Lung microvascular endothelial cell (primary cell): ENCODE data around the gene PAPOLA. TPM values are rescaled to one million over a fixed set of nuclear protein-coding genes. Genes with fewer than 3 reads are reported as not detected.

Experiments used
- total RNA-seq: library from RNA; depleted of rRNA; stranded (reverse); fragments of >200 nt; gene quantifications from 2 replicates; pipeline ENCODE4 v1.2.1, GENCODE V29; 2014

Gene PAPOLA
- total RNA-seq, 1 donor from 2014 or later = 94.0 TPM

Other genes starting within 250 kb of the PAPOLA start
- not detected in 2 replicates for gene BDKRB1, start 246.2 kb upstream of the PAPOLA start, total RNA-seq
- 12.6 and 15.7 TPM in 2 replicates for gene ATG2B, start 139.0 kb upstream of the PAPOLA start, total RNA-seq
- 22.6 and 26.6 TPM in 2 replicates for gene GSKIP, start 138.9 kb upstream of the PAPOLA start, total RNA-seq
- gene AK7, start 110.3 kb upstream of the PAPOLA start, total RNA-seq = 0.44 and 0.99 TPM in 2 replicates